MM.1S (cell line): ENCODE data around the gene TDP1.

Experiments
- DNase-seq: peaks from one replicate; pipeline ENCODE4 v3.0.0-alpha.2; 2015
- H2AFZ ChIP-seq: fragments of 300-600 bp; sonication (generic); 2 replicates; pipeline ENCODE4 v1.6.0; 2016; ENCODE audit warnings: antibody characterized with exemption, low read length
- H3F3A ChIP-seq: fragments of 300-600 bp; sonication (generic); 2 replicates; pipeline ENCODE4 v1.6.1; 2016; ENCODE audit warnings: mild to moderate bottlenecking, antibody characterized with exemption, low read length, moderate library complexity, mixed read lengths; ENCODE audit not compliant: insufficient read depth
- H3K27ac ChIP-seq: fragments of 300-600 bp; sonication (generic); 2 replicates; pipeline ENCODE4 v1.5.1; 2016; ENCODE audit warnings: mild to moderate bottlenecking, low read length
- H3K27me3 ChIP-seq: fragments of 300-600 bp; sonication (generic); replicated peaks from 2 replicates; pipeline ENCODE4 v1.6.0; 2016; ENCODE audit warnings: low read length; ENCODE audit not compliant: insufficient read depth
- H3K36me3 ChIP-seq: fragments of 300-600 bp; sonication (generic); replicated peaks from 2 replicates; pipeline ENCODE4 v1.6.1; 2016; ENCODE audit warnings: mild to moderate bottlenecking, low read length, mixed read lengths; ENCODE audit not compliant: insufficient read depth
- H3K4me1 ChIP-seq: fragments of 300-600 bp; sonication (generic); 2 replicates; pipeline ENCODE4 v1.6.1; 2016; ENCODE audit warnings: low read length, mixed read lengths
- H3K4me2 ChIP-seq: fragments of 300-600 bp; sonication (generic); 2 replicates; pipeline ENCODE4 v1.6.0; 2016; ENCODE audit warnings: low read depth, low read length
- H3K4me3 ChIP-seq: fragments of 300-600 bp; sonication (generic); 2 replicates; pipeline ENCODE4 v1.5.1; 2016; ENCODE audit warnings: low read length, mixed read lengths
- H3K79me2 ChIP-seq: fragments of 300-600 bp; sonication (generic); 2 replicates; pipeline ENCODE4 v1.6.1; 2016; ENCODE audit warnings: mixed run types, low read length, mixed read lengths
- H3K9ac ChIP-seq: fragments of 300-600 bp; sonication (generic); 2 replicates; pipeline ENCODE4 v1.6.1; 2016; ENCODE audit warnings: low read length, mixed read lengths
- H3K9me2 ChIP-seq: fragments of 300-600 bp; sonication (generic); replicated peaks from 2 replicates; pipeline ENCODE4 v1.6.1; 2016; ENCODE audit warnings: mild to moderate bottlenecking, low read length, mixed read lengths; ENCODE audit not compliant: insufficient read depth
- H3K9me3 ChIP-seq: fragments of 300-600 bp; sonication (generic); replicated peaks from 2 replicates; pipeline ENCODE4 v1.6.1; 2016; ENCODE audit warnings: mild to moderate bottlenecking, low read length, mixed read lengths; ENCODE audit not compliant: insufficient read depth
- H4K20me1 ChIP-seq: fragments of 300-600 bp; sonication (generic); 2 replicates; pipeline ENCODE4 v1.6.1; 2016; ENCODE audit warnings: mild to moderate bottlenecking, low read length, moderate library complexity, mixed read lengths; ENCODE audit not compliant: insufficient read depth
- CTCF ChIP-seq: fragments of 300-600 bp; sonication (generic); IDR thresholded peaks from 2 replicates; pipeline ENCODE4 v1.5.1; 2016; ENCODE audit warnings: antibody characterized with exemption, low read length, mixed read lengths
- EZH2 ChIP-seq: fragments of 300-600 bp; sonication (generic); optimal IDR thresholded peaks from 2 replicates; pipeline ENCODE3; 2017; ENCODE audit warnings: low read depth, mild to moderate bottlenecking, antibody characterized with exemption, low read length, mixed read lengths
- EZH2phosphoT487 ChIP-seq: fragments of 300-600 bp; sonication (generic); IDR thresholded peaks from 2 replicates; pipeline ENCODE4 v1.6.1; 2018; ENCODE audit warnings: antibody characterized with exemption, low read length

Gene TDP1

GRCh38 chr14:90053044-90053443 lies 97.3 kb downstream of the TDP1 start:
- H3K9ac ChIP-seq: no peak overlapping the region
- no peaks in the 10 kb centered on the region for H3K4me1 ChIP-seq
- DNase-seq: no peak
- H3F3A ChIP-seq: no peaks in the 10 kb centered on the region
- H3K36me3 ChIP-seq: no peaks in the 10 kb centered on the region
- TF ChIP-seq EZH2: no peak
- no peak for TF ChIP-seq CTCF
- TF ChIP-seq EZH2phosphoT487: no peak
- H3K9me3 ChIP-seq: no peaks in the 10 kb centered on the region
- H3K4me2 ChIP-seq: no peak overlapping the region
- no peaks in the 10 kb centered on the region for H4K20me1 ChIP-seq
- H3K9me2 ChIP-seq: no peaks in the 10 kb centered on the region
- H3K79me2 ChIP-seq: no peaks in the 10 kb centered on the region
- H3K4me3 ChIP-seq: no peak overlapping the region
- H2AFZ ChIP-seq: no peak overlapping the region
- no peaks in the 10 kb centered on the region for H3K27me3 ChIP-seq
- H3K27ac ChIP-seq: no peak overlapping the region

GRCh38 chr14:90054803-90055202 lies 99.1 kb downstream of the TDP1 start:
- no peaks in the 10 kb centered on the region for H3K79me2 ChIP-seq

GRCh38 chr14:90056826-90057225 lies 101.1 kb downstream of the TDP1 start:
- Histone ChIP-seq H3K9me2 (no peaks in the 10 kb centered on the region), H4K20me1 (no peaks in the 10 kb centered on the region), H3K4me3 (no peak overlapping the region), H3K9ac (no peak overlapping the region), H3K36me3 (no peaks in the 10 kb centered on the region), H3F3A (no peaks in the 10 kb centered on the region), H2AFZ (no peak overlapping the region), H3K4me1 (no peaks in the 10 kb centered on the region), H3K27me3 (no peaks in the 10 kb centered on the region), H3K27ac (no peak overlapping the region), H3K79me2 (no peaks in the 10 kb centered on the region), H3K9me3 (no peaks in the 10 kb centered on the region), H3K4me2 (no peak overlapping the region)
- TF ChIP-seq CTCF (no peak), EZH2phosphoT487 (no peak)
- no peak for DNase-seq

More at GRCh38 chr14:90054803-90055202, 99.1 kb downstream of the TDP1 start:
- H4K20me1 ChIP-seq: no peaks in the 10 kb centered on the region
- no peak for TF ChIP-seq EZH2
- TF ChIP-seq EZH2phosphoT487: no peak
- no peak for TF ChIP-seq CTCF
- H3F3A ChIP-seq: no peaks in the 10 kb centered on the region
- DNase-seq: no peak
- H3K4me3 ChIP-seq: no peak overlapping the region
- H3K4me1 ChIP-seq: no peaks in the 10 kb centered on the region
- no peak overlapping the region for H3K27ac ChIP-seq
- no peak overlapping the region for H3K4me2 ChIP-seq
- H2AFZ ChIP-seq: no peak overlapping the region
- H3K9ac ChIP-seq: no peak overlapping the region
- H3K9me3 ChIP-seq: no peaks in the 10 kb centered on the region
- H3K36me3 ChIP-seq: no peaks in the 10 kb centered on the region
- no peaks in the 10 kb centered on the region for H3K9me2 ChIP-seq
- H3K27me3 ChIP-seq: no peaks in the 10 kb centered on the region
